Stimulated activated naive CD8-positive, alpha-beta T cell treated with anti-CD3 and anti-CD28 coated beads, Interleukin-15, Interleukin-2, amounts not matched to agents 100 ng/mL and 50 ng/mL, for 24 hours (primary cell): ENCODE data around the gene PIK3C3.

Experiments used
- H3K27ac Mint-ChIP-seq: one replicate; pipeline ENCODE4 v1.8.0; 2021; ENCODE audit warnings: mild to moderate bottlenecking, mixed read lengths
- H3K27me3 Mint-ChIP-seq: one replicate; pipeline ENCODE4 v1.8.0; 2021; ENCODE audit warnings: mixed read lengths
- H3K36me3 Mint-ChIP-seq: one replicate; pipeline ENCODE4 v1.8.0; 2021; ENCODE audit warnings: low read depth, mixed read lengths
- H3K4me1 Mint-ChIP-seq: one replicate; pipeline ENCODE4 v1.8.0; 2021; ENCODE audit warnings: low read depth, mixed read lengths
- H3K4me3 Mint-ChIP-seq: one replicate; pipeline ENCODE4 v1.8.0; 2021; ENCODE audit warnings: mild to moderate bottlenecking, mixed read lengths
- H3K9me3 Mint-ChIP-seq: one replicate; pipeline ENCODE4 v1.8.0; 2021; ENCODE audit warnings: mixed read lengths

PIK3C3 gene

DNA sequence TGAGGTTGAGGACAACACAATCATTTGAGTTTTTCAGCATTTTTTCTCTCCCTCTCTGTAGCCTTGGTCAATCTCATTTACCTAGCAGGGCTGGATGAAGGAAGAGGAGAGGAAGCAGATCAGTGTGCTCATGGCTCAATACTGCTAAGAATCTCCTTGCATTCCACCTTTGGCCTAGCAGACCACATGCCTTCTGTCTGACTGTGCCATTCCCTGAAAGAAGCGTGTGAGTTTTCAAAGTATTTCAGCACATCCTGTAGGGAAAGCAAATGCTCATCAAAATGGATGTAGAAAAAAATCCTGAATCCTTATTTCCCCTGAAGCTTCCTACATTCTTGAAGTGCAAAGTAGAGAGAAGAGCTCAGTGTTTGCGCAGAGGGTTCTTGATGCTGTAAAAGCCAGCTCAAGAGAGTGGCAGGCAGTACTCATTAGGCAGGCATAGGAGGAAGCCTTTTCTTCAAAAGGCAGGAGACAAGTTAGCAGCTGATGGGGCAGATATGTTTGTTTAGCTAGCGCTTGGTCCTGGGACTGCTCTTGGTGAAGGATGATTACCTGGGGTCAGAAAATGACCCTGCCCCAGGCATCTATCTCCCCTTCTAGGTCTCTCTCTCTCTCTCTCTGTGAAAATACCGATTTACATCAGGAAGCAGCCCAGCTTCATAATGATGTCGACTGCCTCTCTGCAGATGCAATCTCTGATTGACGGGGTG is 14.4 kb upstream of the PIK3C3 start:
- peaks cover 6% of the 10 kb centered on the region for H3K4me1 Mint-ChIP-seq
- H3K27ac Mint-ChIP-seq, result no peak overlapping the region
- H3K4me3 Mint-ChIP-seq, result no peak overlapping the region
- no peaks in the 10 kb centered on the region for H3K9me3 Mint-ChIP-seq
- no peaks in the 10 kb centered on the region for H3K36me3 Mint-ChIP-seq
- peaks cover 44% of the 10 kb centered on the region for H3K27me3 Mint-ChIP-seq

DNA sequence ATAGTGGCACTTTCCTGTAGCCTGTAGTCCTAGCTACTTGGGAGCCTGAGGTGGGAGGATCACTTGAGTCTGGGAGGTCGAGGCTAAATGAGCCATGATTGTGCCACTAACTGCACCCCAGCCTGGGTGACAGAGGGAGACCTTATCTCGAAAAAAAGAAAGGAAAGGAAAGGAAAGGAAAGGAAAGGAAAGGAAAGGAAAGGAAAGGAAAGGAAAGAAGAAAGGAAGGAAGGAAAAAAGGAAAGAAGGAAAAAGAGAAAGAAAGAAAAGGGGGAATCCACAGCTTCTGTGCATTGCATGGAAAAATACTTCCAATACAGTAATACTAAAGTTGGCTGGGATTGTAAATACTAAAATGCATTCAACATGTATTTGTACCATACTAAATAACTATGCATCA is 12.8 kb upstream of the PIK3C3 start:
- Mint-ChIP-seq H3K9me3 (no peaks in the 10 kb centered on the region), H3K4me3 (no peak overlapping the region), H3K4me1 (peaks cover 10% of the 10 kb centered on the region), H3K36me3 (no peaks in the 10 kb centered on the region), H3K27me3 (peaks cover 55% of the 10 kb centered on the region), H3K27ac (no peak overlapping the region)

DNA sequence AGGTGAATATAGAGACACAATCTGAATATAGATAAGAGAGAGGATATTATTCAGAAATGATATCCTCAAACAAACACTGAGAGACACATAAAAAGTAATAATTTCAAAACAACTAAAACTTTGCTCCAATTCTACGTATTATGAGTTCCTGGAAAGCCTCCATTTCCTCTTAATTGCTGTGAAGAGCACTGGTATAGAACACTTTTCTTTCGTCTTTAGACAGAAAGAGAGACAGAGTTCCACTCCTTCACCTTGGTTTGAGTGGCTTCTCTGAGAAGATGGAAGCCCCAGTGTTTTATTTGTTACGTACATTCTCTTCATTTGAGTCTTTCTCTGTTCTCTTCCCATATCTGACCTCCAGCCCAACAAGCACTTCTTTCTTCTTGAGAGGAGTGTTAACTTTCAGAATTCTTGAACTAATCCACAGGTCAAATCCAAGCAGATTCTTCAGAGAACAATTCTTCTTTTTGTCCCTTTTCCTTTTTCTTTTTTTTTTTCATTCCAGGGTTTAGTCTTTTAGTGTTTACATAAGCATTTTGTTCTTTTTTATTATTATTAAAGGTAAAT is 6.4 kb upstream of the PIK3C3 start:
- peaks cover 20% of the 10 kb centered on the region for H3K4me1 Mint-ChIP-seq
- H3K9me3 Mint-ChIP-seq, result no peaks in the 10 kb centered on the region
- H3K27ac Mint-ChIP-seq, result no peak overlapping the region
- H3K36me3 Mint-ChIP-seq, result no peaks in the 10 kb centered on the region
- peaks cover 37% of the 10 kb centered on the region for H3K27me3 Mint-ChIP-seq
- H3K4me3 Mint-ChIP-seq, result no peak overlapping the region

DNA sequence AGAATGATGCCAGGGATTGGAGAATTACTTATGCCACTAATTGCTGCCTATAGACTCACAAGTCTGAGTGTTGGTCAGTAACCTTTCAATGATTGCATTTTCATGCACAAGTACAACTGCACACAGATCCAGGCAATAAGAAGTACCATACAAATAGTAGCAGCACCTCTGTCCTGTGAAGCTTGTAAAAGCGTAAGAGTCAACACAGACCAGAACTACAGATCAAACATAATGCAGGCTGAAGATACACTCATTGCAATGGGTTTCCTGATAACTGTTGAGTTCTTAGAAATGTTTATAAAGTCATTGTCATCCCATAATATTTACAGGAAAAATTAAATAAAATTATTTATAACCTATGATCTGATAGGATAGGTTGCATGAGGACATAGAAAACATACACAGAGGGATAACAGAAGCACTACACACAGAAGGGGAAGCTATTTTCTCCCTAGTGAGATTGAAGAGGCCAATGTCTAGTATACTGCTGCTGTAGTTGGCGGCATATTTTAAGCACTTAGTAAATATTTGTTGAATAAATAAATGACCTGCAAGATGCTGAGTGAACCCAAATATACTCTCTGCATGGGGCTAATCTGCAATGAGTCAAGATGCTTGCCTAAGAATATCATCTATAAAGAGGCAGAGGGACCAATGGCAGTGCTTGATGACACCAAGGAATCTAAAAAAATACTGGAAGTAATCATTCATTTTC is 5.7 kb upstream of the PIK3C3 start:
- Mint-ChIP-seq H3K4me1 (peaks cover 20% of the 10 kb centered on the region), H3K27ac (no peak overlapping the region), H3K4me3 (no peak overlapping the region), H3K9me3 (no peaks in the 10 kb centered on the region), H3K36me3 (no peaks in the 10 kb centered on the region), H3K27me3 (peaks cover 32% of the 10 kb centered on the region)

DNA sequence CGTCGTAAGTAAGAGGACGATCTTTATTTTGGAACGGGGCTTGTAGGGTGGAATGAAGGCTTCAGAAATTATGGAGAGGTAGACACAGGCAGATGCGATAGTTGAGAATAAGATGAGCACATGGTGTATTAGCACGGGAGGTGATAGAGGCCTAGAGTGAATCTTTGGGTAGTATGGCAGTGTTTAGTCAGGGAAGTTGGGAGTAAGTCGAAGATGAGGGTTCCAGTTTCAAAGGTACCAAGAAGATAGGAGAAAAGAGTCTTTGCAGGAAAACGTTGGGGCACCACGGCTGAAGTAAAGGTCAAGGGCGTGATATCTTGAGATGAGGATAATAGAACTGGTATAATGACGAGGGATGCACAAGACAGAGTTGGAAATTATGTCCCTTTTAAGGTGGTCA is 654 bp downstream of the PIK3C3 start:
- peak overlapping the region; percentile 94 for H3K27ac Mint-ChIP-seq
- no peaks in the 10 kb centered on the region for H3K27me3 Mint-ChIP-seq
- H3K4me1 Mint-ChIP-seq, result peaks cover 40% of the 10 kb centered on the region
- H3K4me3 Mint-ChIP-seq, result peak overlapping the region; percentile 99
- H3K9me3 Mint-ChIP-seq, result no peaks in the 10 kb centered on the region
- H3K36me3 Mint-ChIP-seq, result peaks cover 30% of the 10 kb centered on the region

DNA sequence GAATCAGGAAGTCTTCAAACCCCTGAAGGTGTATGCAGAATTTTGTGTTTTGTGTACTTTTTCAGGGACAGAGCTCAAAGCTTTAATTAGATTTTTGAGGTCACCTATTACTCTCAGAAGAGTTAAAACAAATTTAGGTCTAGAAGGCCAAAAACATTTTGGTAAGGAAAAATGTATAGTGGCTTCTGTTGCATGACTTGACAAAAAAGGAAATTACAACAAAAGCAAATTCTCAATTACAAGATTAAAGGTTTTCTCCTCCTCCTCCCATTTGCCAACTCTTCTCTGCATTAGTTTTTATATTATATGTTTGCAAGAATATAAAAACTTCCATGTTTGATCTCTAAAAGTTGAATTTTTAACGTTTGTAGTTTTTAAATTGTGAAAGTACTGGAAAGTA is 4.0 kb downstream of the PIK3C3 start:
- H3K4me1 Mint-ChIP-seq, result peaks cover 56% of the 10 kb centered on the region
- no peak overlapping the region for H3K4me3 Mint-ChIP-seq
- no peak overlapping the region for H3K27ac Mint-ChIP-seq
- no peaks in the 10 kb centered on the region for H3K9me3 Mint-ChIP-seq
- peaks cover 51% of the 10 kb centered on the region for H3K36me3 Mint-ChIP-seq
- H3K27me3 Mint-ChIP-seq, result no peaks in the 10 kb centered on the region

DNA sequence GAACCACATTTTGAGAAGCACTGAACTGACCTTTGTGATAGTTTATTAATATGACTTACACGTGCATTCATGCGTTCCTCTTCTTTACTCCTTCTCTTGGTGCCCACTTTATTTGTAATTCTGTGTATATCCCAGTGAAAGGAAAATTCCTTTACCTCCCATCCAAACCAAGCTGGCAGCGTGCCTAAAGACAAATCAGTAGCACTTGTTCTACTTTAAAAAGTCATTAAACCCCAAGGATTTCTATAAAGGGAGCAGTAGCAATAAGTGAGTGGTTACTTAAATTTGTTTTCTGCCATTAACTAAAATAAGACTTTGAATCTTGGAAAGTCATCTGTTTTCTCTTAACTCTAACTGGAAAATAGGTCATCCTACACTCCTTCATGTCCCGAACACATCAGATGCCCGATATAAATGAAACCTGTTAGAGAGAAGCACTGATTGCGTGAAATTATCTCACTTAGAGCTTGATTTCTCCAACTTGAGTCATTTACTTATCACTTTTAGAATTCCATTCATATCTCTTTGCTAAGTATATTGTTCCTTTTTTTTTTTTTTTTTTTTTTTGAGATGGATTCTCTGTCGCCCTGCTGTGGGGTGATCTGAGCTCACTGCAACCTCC is 10.7 kb downstream of the PIK3C3 start:
- no peaks in the 10 kb centered on the region for H3K9me3 Mint-ChIP-seq
- H3K36me3 Mint-ChIP-seq, result peaks cover 68% of the 10 kb centered on the region
- H3K27me3 Mint-ChIP-seq, result no peaks in the 10 kb centered on the region
- no peak overlapping the region for H3K4me3 Mint-ChIP-seq
- no peak overlapping the region for H3K27ac Mint-ChIP-seq
- H3K4me1 Mint-ChIP-seq, result peaks cover 32% of the 10 kb centered on the region

DNA sequence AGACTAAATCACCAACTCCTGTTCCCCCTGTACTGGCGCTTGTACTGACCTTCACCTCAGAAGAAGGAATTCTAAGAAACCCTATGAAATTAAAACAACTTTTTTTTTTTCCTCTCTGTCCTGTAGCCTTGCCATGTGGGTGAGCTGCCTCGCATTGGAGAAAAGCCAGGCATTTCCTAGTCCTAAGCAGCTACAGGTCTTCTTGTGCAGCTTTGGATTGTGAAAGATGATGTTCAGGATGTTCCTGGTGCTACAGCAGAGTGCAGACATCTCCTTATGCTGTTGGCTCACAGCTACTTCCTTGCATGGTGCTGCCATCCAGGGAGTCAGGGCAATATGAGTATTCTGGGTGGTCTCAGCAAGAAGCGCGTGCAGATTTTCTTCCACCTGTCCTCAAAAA is 11.9 kb downstream of the PIK3C3 start:
- Mint-ChIP-seq H3K27me3 (no peaks in the 10 kb centered on the region), H3K27ac (no peak overlapping the region), H3K4me3 (no peak overlapping the region)

DNA sequence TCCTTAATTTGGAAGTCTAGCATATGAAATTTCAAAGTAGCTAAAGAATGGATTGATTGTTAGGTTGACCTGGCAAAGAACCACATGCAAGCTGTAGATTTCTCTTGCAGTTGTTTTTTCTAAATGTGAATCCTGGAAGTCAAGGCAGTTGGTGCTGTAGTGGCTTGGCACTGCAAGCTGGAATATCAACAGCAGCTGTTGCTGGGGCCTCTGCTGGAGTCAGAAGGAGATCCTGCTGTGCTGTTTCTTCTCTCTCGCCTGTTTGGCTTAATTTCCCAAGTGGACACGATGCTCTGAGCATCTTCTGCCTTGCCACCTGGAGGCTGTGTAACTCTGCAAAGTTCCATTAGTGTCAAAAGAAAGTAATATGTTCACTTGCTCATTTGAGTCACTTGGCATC is 12.6 kb downstream of the PIK3C3 start:
- H3K36me3 Mint-ChIP-seq, result peaks cover 62% of the 10 kb centered on the region
- H3K9me3 Mint-ChIP-seq, result no peaks in the 10 kb centered on the region
- peaks cover 40% of the 10 kb centered on the region for H3K4me1 Mint-ChIP-seq
- H3K4me3 Mint-ChIP-seq, result no peak overlapping the region
- H3K27ac Mint-ChIP-seq, result no peak overlapping the region
- no peaks in the 10 kb centered on the region for H3K27me3 Mint-ChIP-seq

More for the DNA sequence above, 11.9 kb downstream of the PIK3C3 start:
- peaks cover 36% of the 10 kb centered on the region for H3K4me1 Mint-ChIP-seq
- H3K9me3 Mint-ChIP-seq, result no peaks in the 10 kb centered on the region
- peaks cover 65% of the 10 kb centered on the region for H3K36me3 Mint-ChIP-seq

DNA sequence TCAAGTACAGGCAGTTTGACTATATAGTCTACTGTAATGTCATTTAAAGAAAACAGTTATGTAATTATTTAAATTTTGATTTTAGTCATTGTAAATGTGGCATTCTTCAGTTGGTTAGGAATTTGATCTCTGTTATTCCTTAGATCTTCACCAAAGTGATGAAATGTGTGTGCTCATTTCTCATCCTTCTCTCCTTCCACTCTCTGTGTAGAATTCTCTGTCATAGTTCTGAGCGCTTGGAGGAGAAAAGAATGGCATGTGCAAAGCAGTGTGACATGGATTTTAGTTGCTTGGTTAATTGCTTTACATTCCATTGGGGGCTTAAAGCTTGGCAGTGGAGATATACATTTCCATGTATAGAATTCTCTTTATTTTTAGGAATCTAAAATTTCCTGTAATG is 14.8 kb downstream of the PIK3C3 start:
- peaks cover 54% of the 10 kb centered on the region for H3K36me3 Mint-ChIP-seq
- H3K27ac Mint-ChIP-seq, result no peak overlapping the region
- H3K4me1 Mint-ChIP-seq, result peaks cover 39% of the 10 kb centered on the region
- no peaks in the 10 kb centered on the region for H3K27me3 Mint-ChIP-seq
- no peak overlapping the region for H3K4me3 Mint-ChIP-seq
- no peaks in the 10 kb centered on the region for H3K9me3 Mint-ChIP-seq

DNA sequence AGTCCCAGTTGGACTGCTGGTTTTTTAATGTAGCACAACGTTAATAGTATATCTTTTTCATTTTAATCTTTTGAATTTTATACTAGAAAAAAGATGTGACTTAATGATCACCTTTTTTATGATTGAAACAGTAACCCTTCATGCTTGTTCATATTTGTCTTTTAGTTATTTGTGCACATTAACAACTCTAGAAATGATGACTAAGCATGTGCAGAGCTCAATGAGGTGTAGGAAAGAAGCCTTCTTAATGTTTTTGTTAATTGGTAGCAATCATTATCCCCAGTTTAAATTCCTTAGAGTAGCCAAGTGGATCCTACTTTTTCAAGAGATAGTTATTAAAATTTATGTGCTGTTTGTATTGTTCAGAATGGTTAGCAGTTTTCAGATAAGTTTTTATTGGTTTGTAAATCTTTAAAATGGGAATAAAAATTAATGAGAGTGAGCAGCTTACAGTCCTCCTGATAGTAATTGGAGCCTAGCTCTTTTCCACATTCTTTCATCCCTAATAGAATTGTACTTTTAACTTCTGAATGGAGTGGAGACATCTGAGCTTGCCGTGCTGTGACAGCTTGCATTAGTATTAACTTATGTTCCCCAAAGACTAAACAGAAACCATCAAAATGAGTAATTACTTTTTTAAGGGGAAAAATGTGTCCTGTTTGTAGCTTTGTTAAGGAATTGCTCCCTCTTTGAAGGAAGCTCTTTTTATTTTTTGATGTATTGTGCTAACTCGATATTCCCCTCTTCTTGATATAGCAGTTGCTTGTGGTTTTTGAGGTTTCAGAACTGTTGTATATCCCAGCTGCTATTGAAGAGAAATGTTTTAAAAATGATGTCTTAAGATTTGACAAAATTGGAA is 17.3 kb downstream of the PIK3C3 start:
- Mint-ChIP-seq H3K36me3 (peaks cover 53% of the 10 kb centered on the region), H3K9me3 (no peaks in the 10 kb centered on the region), H3K27ac (no peak overlapping the region), H3K4me3 (no peak overlapping the region), H3K27me3 (no peaks in the 10 kb centered on the region), H3K4me1 (peaks cover 59% of the 10 kb centered on the region)

DNA sequence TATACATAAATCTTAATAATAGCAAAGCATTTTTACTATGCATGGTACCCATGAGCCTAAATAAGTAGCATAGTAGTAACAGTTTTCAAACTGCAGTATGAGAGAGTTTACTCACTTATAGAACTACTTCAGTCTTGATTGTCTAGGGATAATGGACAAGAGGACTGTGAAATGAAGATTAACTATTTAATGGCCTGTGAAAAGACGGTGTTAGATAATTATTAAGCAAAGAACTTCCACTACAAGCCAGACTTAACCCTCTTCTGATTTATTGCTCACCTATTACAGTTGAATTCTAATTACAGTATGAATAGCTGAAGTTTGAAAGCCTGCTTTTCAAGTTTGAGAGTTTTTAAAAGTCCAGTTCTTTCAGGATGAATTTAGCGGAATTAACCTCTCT is 18.9 kb downstream of the PIK3C3 start:
- Mint-ChIP-seq H3K4me1 (peaks cover 47% of the 10 kb centered on the region), H3K27ac (no peak overlapping the region), H3K4me3 (no peak overlapping the region), H3K36me3 (peaks cover 46% of the 10 kb centered on the region), H3K27me3 (no peaks in the 10 kb centered on the region), H3K9me3 (no peaks in the 10 kb centered on the region)

DNA sequence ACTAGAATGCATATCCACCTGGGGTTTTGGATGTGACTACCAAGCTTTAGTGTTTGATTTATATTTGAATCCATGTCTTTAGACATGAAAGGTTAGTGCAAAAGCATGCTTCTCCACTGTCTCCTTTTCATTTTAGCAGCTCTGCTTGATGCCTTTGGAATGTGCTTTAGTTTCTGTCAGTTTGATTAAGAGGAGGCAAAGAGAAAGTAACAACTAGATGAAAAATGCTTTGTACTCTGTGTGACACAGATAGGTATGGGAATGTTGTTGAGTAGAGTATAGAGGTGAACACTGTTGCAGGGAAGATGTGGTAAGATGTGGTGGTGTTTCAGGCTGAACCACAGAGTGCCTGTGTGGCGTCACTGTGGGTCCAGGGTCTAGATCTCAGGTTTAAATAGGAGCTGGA is 19.8 kb downstream of the PIK3C3 start:
- Mint-ChIP-seq H3K27me3 (no peaks in the 10 kb centered on the region), H3K4me1 (peaks cover 47% of the 10 kb centered on the region), H3K36me3 (peaks cover 45% of the 10 kb centered on the region), H3K27ac (peak overlapping the region; percentile 23), H3K4me3 (no peak overlapping the region), H3K9me3 (no peaks in the 10 kb centered on the region)

DNA sequence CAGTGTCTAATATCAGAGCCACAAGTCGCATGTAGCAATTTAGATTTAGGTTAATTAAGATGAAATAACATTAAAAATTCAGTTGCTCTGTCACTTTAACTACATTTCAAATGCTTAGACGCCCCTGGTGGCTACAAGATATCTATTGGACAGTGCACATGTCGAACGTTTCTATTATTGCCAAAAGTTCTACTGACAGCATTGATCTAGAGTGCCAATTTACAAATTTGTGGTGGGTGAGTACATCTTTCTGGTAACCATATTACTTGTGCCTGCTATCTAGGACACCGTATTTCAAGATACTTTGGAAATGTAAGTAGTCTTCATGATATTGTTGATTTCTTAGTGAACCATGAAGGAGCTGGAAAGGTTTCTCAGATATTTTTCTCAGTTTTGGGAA is 20.2 kb downstream of the PIK3C3 start:
- H3K27me3 Mint-ChIP-seq, result no peaks in the 10 kb centered on the region
- no peak overlapping the region for H3K4me3 Mint-ChIP-seq
- no peak overlapping the region for H3K27ac Mint-ChIP-seq
- H3K9me3 Mint-ChIP-seq, result no peaks in the 10 kb centered on the region
- peaks cover 40% of the 10 kb centered on the region for H3K36me3 Mint-ChIP-seq
- H3K4me1 Mint-ChIP-seq, result peaks cover 47% of the 10 kb centered on the region
